GM12878 (cell line): ENCODE results near the gene EPHB1. TPM values are rescaled to one million over a fixed set of nuclear protein-coding genes. Genes with fewer than 3 reads are reported as not detected.

Experiments used
- ATAC-seq: fragments of 200-7000 bp; cut with Tn5 transposase; 3 replicates; pipeline ENCODE4 v1.9.1; 2020; ENCODE audit warnings: mild to moderate bottlenecking, moderate library complexity
- BruUV-seq: library from RNA; stranded (reverse); fragments of 400-500 nt; replicated peaks from 2 replicates; lab custom pipeline; 2021; lab: Mats Ljungman, UMichigan
- CTCF ChIA-PET: fragments of 300-600 bp; sonication (Branson Sonifier 250); formaldehyde crosslinking; extraction: SDS; loops from one replicate; lab custom pipeline; 2021; ENCODE audit warnings: inconsistent platforms; lab: Yijun Ruan, JAX
- POLR2A ChIA-PET: fragments of 350-600 bp; formaldehyde crosslinking; extraction: SDS; loops from one replicate; lab custom pipeline; 2021; ENCODE audit warnings: inconsistent platforms; lab: Charles Lee
- RAD21 ChIA-PET: fragments of 300-600 bp; sonication (Branson Sonifier 250); formaldehyde crosslinking; loops from one replicate; lab custom pipeline; 2023; ENCODE audit warnings: antibody characterized with exemption; ENCODE audit not compliant: unreplicated experiment; lab: Charles Lee
- SMC1A ChIA-PET: fragments of 300-600 bp; sonication (Branson Sonifier 250); formaldehyde crosslinking; loops from one replicate; lab custom pipeline; 2023; ENCODE audit not compliant: unreplicated experiment, uncharacterized antibody; lab: Charles Lee
- DNase-seq: peaks from one replicate; pipeline ENCODE4 v3.0.0-alpha.2; 2011; ENCODE audit warnings: low read depth, low spot score
- FAIRE-seq: peaks from 3 replicates; lab custom pipeline; 2011; peaks lifted over from hg19 to GRCh38; lab: Jason Lieb, UNC
- H2AFZ ChIP-seq: 2 replicates; pipeline ENCODE4 v1.6.0; 2011; ENCODE audit warnings: low read depth, low read length, control low read depth; ENCODE audit not compliant: control insufficient read depth
- H3K27ac ChIP-seq: 2 replicates; pipeline ENCODE4 v1.5.1; 2011; ENCODE audit warnings: control low read depth; ENCODE audit not compliant: control insufficient read depth, insufficient read depth
- H3K27me3 ChIP-seq, 2 experiments: replicated peaks in 1 of 2; 2 replicates each; pipeline versions ENCODE4 v1.6.0 to v1.6.1; 2011; ENCODE audit warnings: low read length in 1 of 2; ENCODE audit not compliant: control insufficient read depth in 2 of 2, insufficient read depth in 2 of 2
- H3K36me3 ChIP-seq, 2 experiments: 2 replicates each; pipeline ENCODE4 v1.5.1; 2011; ENCODE audit warnings: low read length in 1 of 2; ENCODE audit not compliant: control insufficient read depth in 2 of 2, insufficient read depth in 2 of 2
- H3K4me1 ChIP-seq: 2 replicates; pipeline ENCODE4 v1.6.1; 2011; ENCODE audit warnings: mild to moderate bottlenecking, low read length, moderate library complexity, mixed read lengths; ENCODE audit not compliant: control insufficient read depth, insufficient read depth
- H3K4me2 ChIP-seq: 2 replicates; pipeline ENCODE4 v1.6.0; 2011; ENCODE audit warnings: control low read depth; ENCODE audit not compliant: control insufficient read depth, insufficient read depth
- H3K4me3 ChIP-seq: fragments of 200-600 bp; sonication (generic); 2 replicates; pipeline ENCODE4 v1.5.1; 2016
- H3K79me2 ChIP-seq: 2 replicates; pipeline ENCODE4 v1.6.0; 2011; ENCODE audit warnings: low read length; ENCODE audit not compliant: control insufficient read depth, insufficient read depth
- H3K9ac ChIP-seq: 2 replicates; pipeline ENCODE4 v1.8.0; 2011; ENCODE audit warnings: low read length, control low read depth, mixed read lengths; ENCODE audit not compliant: control insufficient read depth, insufficient read depth
- H3K9me3 ChIP-seq: replicated peaks from 3 replicates; pipeline ENCODE4 v1.5.1; 2011; ENCODE audit warnings: mild to moderate bottlenecking, low read length; ENCODE audit not compliant: control insufficient read depth, insufficient read depth
- H4K20me1 ChIP-seq: 2 replicates; pipeline ENCODE4 v1.6.0; 2011; ENCODE audit not compliant: control insufficient read depth, insufficient read depth
- CBX5 ChIP-seq: sonication (generic); IDR thresholded peaks from 2 replicates; pipeline ENCODE4 v1.6.1; 2016; ENCODE audit warnings: low read depth, moderate library complexity, mild to moderate bottlenecking, inconsistent platforms
- CHD4 ChIP-seq: fragments of 200-600 bp; sonication (generic); IDR thresholded peaks from 2 replicates; pipeline ENCODE4 v1.6.1; 2016; ENCODE audit warnings: mild to moderate bottlenecking
- FOS ChIP-seq: IDR thresholded peaks from 3 replicates; pipeline ENCODE4 v1.6.1; 2011; ENCODE audit warnings: borderline replicate concordance; ENCODE audit not compliant: insufficient read length; ENCODE audit errors: extremely low read depth
- IRF3 ChIP-seq: fragments of 450-650 bp; IDR thresholded peaks from 2 replicates; pipeline ENCODE4 v1.6.1; 2014; ENCODE audit warnings: mild to moderate bottlenecking
- KDM1A ChIP-seq: fragments of 200-600 bp; sonication (generic); IDR thresholded peaks from 2 replicates; pipeline ENCODE4 v1.6.1; 2016; ENCODE audit warnings: borderline replicate concordance
- LARP7 ChIP-seq: fragments of 450-650 bp; IDR thresholded peaks from 2 replicates; pipeline ENCODE4 v1.6.1; 2017; ENCODE audit warnings: mild to moderate bottlenecking
- MTA2 ChIP-seq: fragments of 450-650 bp; IDR thresholded peaks from 2 replicates; pipeline ENCODE4 v1.6.1; 2016; ENCODE audit warnings: low read depth, mild to moderate bottlenecking, moderate library complexity
- NFYA ChIP-seq: IDR thresholded peaks from 2 replicates; pipeline ENCODE4 v1.6.1; 2011; ENCODE audit warnings: low read depth, mild to moderate bottlenecking, low read length, improper control_type of control experiment, borderline replicate concordance
- YBX1 ChIP-seq: fragments of 450-650 bp; IDR thresholded peaks from 2 replicates; pipeline ENCODE4 v1.6.1; 2016; ENCODE audit warnings: antibody characterized with exemption
- WGBS: methylation state at CpG from one replicate; pipeline ENCODE4 v1.1.6; 2016; ENCODE audit warnings: low lambda C conversion rate; ENCODE audit not compliant: insufficient replicate concordance, insufficient coverage; ENCODE audit errors: missing lambda C conversion rate; 5-methylcytosine and 5-hydroxymethylcytosine counted together
- in situ Hi-C: fragments of 300-500 bp; cut with MboI; formaldehyde crosslinking; loops from 9 replicates; pipeline ENCODE4 v1.14.3; 2018; ENCODE audit warnings: mixed read lengths
- intact Hi-C: fragments of 100-400 bp; cut with micrococcal nuclease; formaldehyde crosslinking; loops from one replicate; pipeline ENCODE4 v1.14.2; 2022; ENCODE audit not compliant: unreplicated experiment
- polyA plus RNA-seq, 11 experiments: library from polyadenylated mRNA; depleted of rRNA in 4 of 11; unstranded in 6 of 11; stranded (reverse) in 5 of 11; fragments of >200 nt; fragmentation: Nextera tagmentation in 4 of 11; fragmentation: Illumina TruSeq in 1 of 11; extraction: Ambion mirVana in 4 of 11; extraction: Trizol in 1 of 11; gene quantifications; 1 replicate in 1 of 11; 2 replicates in 10 of 11; pipeline versions ENCODE4 v1.2.1 to v1.2.3, GENCODE V29; 2011 to 2016; ENCODE audit warnings: inconsistent platforms in 2 of 11, missing spikeins in 2 of 11, low read depth in 1 of 11
- total RNA-seq, 4 experiments: library from RNA; depleted of rRNA in 3 of 4; stranded (reverse); fragments of >200 nt in 3 of 4; fragmentation: Illumina TruSeq in 1 of 4; extraction: Trizol in 1 of 4; gene quantifications; 2 replicates each; pipeline versions ENCODE4 v1.2.1 to v1.2.3, GENCODE V29; 2013 to 2021

EPHB1 gene
- total and polyA plus RNA-seq, 10 of the 15 experiments (the other 5 are each of a cell fraction or from before 2014, with no cell fraction given) = 0.33 to 23.8 (median 1.2) TPM

- intact Hi-C loops = no loop called here
Measured at GRCh38 chr3:135165260-135165659, 370.2 kb downstream of the EPHB1 start.

More at GRCh38 chr3:135165260-135165659, 370.2 kb downstream of the EPHB1 start:
- no peak overlapping the region for H3K4me2 ChIP-seq
- RAD21 ChIA-PET = no interaction called here
- H2AFZ ChIP-seq = no peak overlapping the region
- WGBS = 30% methylated on average over 5 of the region's 5 CpGs
- no peak for ATAC-seq
- DNase-seq = no peak
- in situ Hi-C loops = no loop called here
- H3K9ac ChIP-seq = no peak overlapping the region
- peaks cover 0 to 18% of the 10 kb centered on the region in 2 experiments; a peak in 2 of 4 replicates for H3K36me3 ChIP-seq
- H3K9me3 ChIP-seq = no peaks in the 10 kb centered on the region
- no peaks in the 10 kb centered on the region for H3K27me3 ChIP-seq
- CTCF ChIA-PET = no interaction called here
- no peaks in the 10 kb centered on the region for H3K79me2 ChIP-seq
- H3K4me3 ChIP-seq = no peak overlapping the region
- H4K20me1 ChIP-seq = no peaks in the 10 kb centered on the region
- TF ChIP-seq CBX5 (no peak), KDM1A (no peak), MTA2 (no peak), FOS (no peak), LARP7 (no peak), NFYA (no peak), IRF3 (no peak), CHD4 (no peak), YBX1 (no peak)
- TF ChIP-seq, all 136 proteins: peak for 0
- SMC1A ChIA-PET = interaction anchor here (0.9 to 1.5 kb wide), 2 partner anchors 10 to 15 kb away, joined by 3 to 5 read pairs; no protein-coding TSS in a partner anchor
- no peak for FAIRE-seq
- Histone ChIP-seq H3K4me1 (no peaks in the 10 kb centered on the region), H3K27ac (no peak overlapping the region)
- POLR2A ChIA-PET = interaction anchor here (0.8 kb wide), 1 partner anchor 19 kb away, joined by 6 read pairs; no protein-coding TSS in a partner anchor
- BruUV-seq = no TSS peak
